Subcutaneous preadipocyte (primary cell): Measurements from ENCODE around the gene CTSE. TPM values are rescaled to one million over a fixed set of nuclear protein-coding genes. Genes with fewer than 3 reads are reported as not detected.

ENCODE experiments used
- total RNA-seq: library from RNA; depleted of rRNA; stranded (reverse); fragments of >200 nt; gene quantifications from 2 replicates; pipeline ENCODE4 v1.2.3, GENCODE V29; 2012

Gene CTSE
- not detected in 2 replicates for total RNA-seq

GRCh38 chr1:206023695-206024094 is at the start of gene CTSE:
TSS of gene CTSE (minus strand) at chr1:206023895. CDS start at chr1:206023791, 104 bp downstream.

DNA sequence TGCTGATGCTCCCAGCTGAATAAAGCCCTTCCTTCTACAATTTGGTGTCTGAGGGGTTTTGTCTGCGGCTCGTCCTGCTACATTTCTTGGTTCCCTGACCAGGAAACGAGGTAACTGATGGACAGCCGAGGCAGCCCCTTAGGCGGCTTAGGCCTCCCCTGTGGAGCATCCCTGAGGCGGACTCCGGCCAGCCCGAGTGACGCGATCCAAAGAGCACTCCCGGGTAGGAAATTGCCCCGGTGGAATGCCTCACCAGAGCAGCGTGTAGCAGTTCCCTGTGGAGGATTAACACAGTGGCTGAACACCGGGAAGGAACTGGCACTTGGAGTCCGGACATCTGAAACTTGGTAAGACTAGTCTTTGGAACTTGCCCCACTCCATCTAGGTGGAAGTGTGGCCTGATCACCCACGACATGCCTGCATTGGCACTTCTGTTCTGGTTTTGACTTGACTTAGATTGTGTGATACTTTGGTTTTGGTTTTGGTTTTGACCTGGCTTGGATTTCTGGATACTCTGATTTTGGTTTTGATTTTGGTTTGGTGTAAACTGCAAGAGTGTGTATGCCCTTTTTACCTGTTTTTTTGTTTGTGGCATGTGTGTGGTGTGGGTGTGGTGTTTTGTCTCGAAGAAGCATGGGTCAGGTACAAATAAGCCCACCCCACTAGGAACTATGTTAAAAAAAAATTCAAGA is 29.4 kb upstream of the CTSE start, which contains the start of gene RHEX:
Gene RHEX (plus strand): TSS at position 255 of the 692 bp plus-strand sequence. CDS start 44,656 bp downstream, outside the sequence.

GRCh38 chr1:206002871-206003801 is 20.6 kb downstream of the CTSE start, which contains the start of gene RAB7B:
TSS of gene RAB7B (minus strand) at chr1:206003395. CDS start at chr1:205994135, 9,260 bp downstream.

Other genes with a start within 250 kb of the CTSE start
- gene RAB29, start 248.4 kb downstream of the CTSE start, total RNA-seq: 21.7 and 23.9 TPM in 2 replicates
- gene SLC41A1, start 210.7 kb downstream of the CTSE start, total RNA-seq: 8.8 and 12.1 TPM in 2 replicates
- not detected in 2 replicates for gene PM20D1, start 173.8 kb downstream of the CTSE start, total RNA-seq
- gene SLC26A9, start 80.4 kb downstream of the CTSE start, total RNA-seq: under 0.01 TPM in 1 of 2 replicates, not detected in the other
- gene RAB7B, start 20.5 kb downstream of the CTSE start, total RNA-seq: 8.2 and 9.9 TPM in 2 replicates
- gene RHEX, start 29.3 kb upstream of the CTSE start, total RNA-seq: not detected in 2 replicates
- gene AVPR1B, start 93.5 kb upstream of the CTSE start, total RNA-seq: not detected in 2 replicates
- gene FAM72A, start 178.9 kb upstream of the CTSE start, total RNA-seq: 2.2 and 4.3 TPM in 2 replicates
- 43.0 and 65.7 TPM in 2 replicates for gene SRGAP2, start 179.6 kb upstream of the CTSE start, total RNA-seq